Adipocyte (in vitro differentiated cells): Measurements from ENCODE around the gene ORC3.
"Not testable (repeated sequence)": the region's sequence is repeated elsewhere in the genome, so short reads cannot be mapped to it uniquely, and the experiment has no call there.

Experiments used
- DNase-seq: peaks from one replicate; pipeline ENCODE4 v3.0.0-alpha.2; 2015; ENCODE audit warnings: low read depth
- H3K27me3 ChIP-seq: replicated peaks from 2 replicates; pipeline ENCODE4 v1.7.0; 2013; ENCODE audit warnings: mild to moderate bottlenecking, low read length, moderate library complexity; ENCODE audit not compliant: control insufficient read depth, insufficient read depth
- H3K36me3 ChIP-seq: 2 replicates; pipeline ENCODE4 v1.7.0; 2013; ENCODE audit warnings: low read length, mild to moderate bottlenecking, moderate library complexity; ENCODE audit not compliant: control insufficient read depth, insufficient read depth, severe bottlenecking
- H3K4me1 ChIP-seq: 2 replicates; pipeline ENCODE4 v1.7.0; 2013; ENCODE audit warnings: mild to moderate bottlenecking, low read length, moderate library complexity; ENCODE audit not compliant: control insufficient read depth, insufficient read depth
- H3K4me3 ChIP-seq: 2 replicates; pipeline ENCODE4 v1.7.0; 2013; ENCODE audit warnings: mild to moderate bottlenecking, low read length, moderate library complexity
- H3K9ac ChIP-seq: 2 replicates; pipeline ENCODE4 v1.7.0; 2013; ENCODE audit warnings: mild to moderate bottlenecking, low read length, moderate library complexity
- H3K9me3 ChIP-seq: 2 replicates; pipeline ENCODE4 v1.7.0; 2013; ENCODE audit warnings: mild to moderate bottlenecking, low read length, moderate library complexity; ENCODE audit not compliant: control insufficient read depth

The ORC3 gene

GRCh38 chr6:87606199-87606598 lies 16.3 kb downstream of the ORC3 start:
- no peak for DNase-seq
- Histone ChIP-seq H3K9me3 (no peaks in the 10 kb centered on the region), H3K9ac (no peak overlapping the region), H3K4me1 (no peaks in the 10 kb centered on the region), H3K36me3 (peaks cover 53% of the 10 kb centered on the region), H3K27me3 (no peaks in the 10 kb centered on the region), H3K4me3 (no peak overlapping the region)

- Histone ChIP-seq H3K9me3 (no peaks in the 10 kb centered on the region), H3K27me3 (no peaks in the 10 kb centered on the region), H3K4me1 (no peaks in the 10 kb centered on the region), H3K9ac (no peak overlapping the region), H3K36me3 (peaks cover 61% of the 10 kb centered on the region), H3K4me3 (no peak overlapping the region)
- no peak for DNase-seq
Observed at GRCh38 chr6:87608802-87609201, 18.9 kb downstream of the ORC3 start.

- not testable (repeated sequence) for H3K27me3 ChIP-seq, H3K9ac ChIP-seq, H3K9me3 ChIP-seq, DNase-seq, H3K4me1 ChIP-seq, H3K4me3 ChIP-seq
- H3K36me3 ChIP-seq, result peaks cover 48% of the 10 kb centered on the region
Observed at GRCh38 chr6:87613018-87613417, 23.1 kb downstream of the ORC3 start.

- Histone ChIP-seq H3K9ac (no peak overlapping the region), H3K4me1 (peaks cover 5% of the 10 kb centered on the region), H3K9me3 (no peaks in the 10 kb centered on the region), H3K4me3 (no peak overlapping the region), H3K27me3 (no peaks in the 10 kb centered on the region), H3K36me3 (peaks cover 30% of the 10 kb centered on the region)
- no peak for DNase-seq
Observed at GRCh38 chr6:87617405-87617804, 27.5 kb downstream of the ORC3 start.

- Histone ChIP-seq H3K36me3 (peaks cover 28% of the 10 kb centered on the region), H3K9me3 (no peaks in the 10 kb centered on the region), H3K27me3 (no peaks in the 10 kb centered on the region), H3K4me1 (peaks cover 14% of the 10 kb centered on the region), H3K4me3 (no peak overlapping the region), H3K9ac (no peak overlapping the region)
- DNase-seq, result no peak
Observed at GRCh38 chr6:87618531-87618930, 28.6 kb downstream of the ORC3 start.

GRCh38 chr6:87623248-87623647 lies 33.3 kb downstream of the ORC3 start:
- Histone ChIP-seq H3K4me1 (peaks cover 12% of the 10 kb centered on the region), H3K9me3 (no peaks in the 10 kb centered on the region), H3K9ac (no peak overlapping the region), H3K27me3 (no peaks in the 10 kb centered on the region), H3K36me3 (peaks cover 18% of the 10 kb centered on the region), H3K4me3 (no peak overlapping the region)
- peak; percentile 63 for DNase-seq

- DNase-seq, result no peak
- Histone ChIP-seq H3K9me3 (no peaks in the 10 kb centered on the region), H3K9ac (no peak overlapping the region), H3K4me1 (peaks cover 31% of the 10 kb centered on the region), H3K4me3 (peak overlapping the region; percentile 38), H3K36me3 (no peaks in the 10 kb centered on the region), H3K27me3 (no peaks in the 10 kb centered on the region)
Observed at GRCh38 chr6:87628424-87628823, 38.5 kb downstream of the ORC3 start.

- peak; percentile 35 for DNase-seq
- Histone ChIP-seq H3K4me1 (peaks cover 31% of the 10 kb centered on the region), H3K9me3 (no peaks in the 10 kb centered on the region), H3K36me3 (peaks cover under 1% of the 10 kb centered on the region), H3K27me3 (no peaks in the 10 kb centered on the region), H3K9ac (peak overlapping the region; percentile 10), H3K4me3 (peak overlapping the region; percentile 38)
Observed at GRCh38 chr6:87628881-87629280, 38.9 kb downstream of the ORC3 start.

- Histone ChIP-seq H3K4me1 (peaks cover 31% of the 10 kb centered on the region), H3K4me3 (peak overlapping the region; percentile 45), H3K9ac (peak overlapping the region; percentile 47), H3K27me3 (no peaks in the 10 kb centered on the region), H3K9me3 (no peaks in the 10 kb centered on the region), H3K36me3 (peaks cover 16% of the 10 kb centered on the region)
- no peak for DNase-seq
Observed at GRCh38 chr6:87630746-87631145, 40.8 kb downstream of the ORC3 start.

GRCh38 chr6:87633851-87634250 lies 43.9 kb downstream of the ORC3 start:
- Histone ChIP-seq H3K9ac (no peak overlapping the region), H3K4me3 (no peak overlapping the region), H3K36me3 (peaks cover 40% of the 10 kb centered on the region), H3K4me1 (peaks cover 24% of the 10 kb centered on the region), H3K27me3 (no peaks in the 10 kb centered on the region), H3K9me3 (no peaks in the 10 kb centered on the region)
- DNase-seq, result no peak

- peaks cover 49% of the 10 kb centered on the region for H3K36me3 ChIP-seq
- no peak overlapping the region for H3K4me3 ChIP-seq
- no peaks in the 10 kb centered on the region for H3K27me3 ChIP-seq
- DNase-seq, result no peak
- H3K9ac ChIP-seq, result no peak overlapping the region
- H3K4me1 ChIP-seq, result peaks cover 3% of the 10 kb centered on the region
- no peaks in the 10 kb centered on the region for H3K9me3 ChIP-seq
Observed at GRCh38 chr6:87636315-87636714, 46.4 kb downstream of the ORC3 start.

GRCh38 chr6:87637106-87637505 lies 47.2 kb downstream of the ORC3 start:
- no peaks in the 10 kb centered on the region for H3K9me3 ChIP-seq
- no peak for DNase-seq
- H3K4me3 ChIP-seq, result no peak overlapping the region
- H3K27me3 ChIP-seq, result no peaks in the 10 kb centered on the region
- H3K9ac ChIP-seq, result no peak overlapping the region
- peaks cover 49% of the 10 kb centered on the region for H3K36me3 ChIP-seq
- H3K4me1 ChIP-seq, result peaks cover 6% of the 10 kb centered on the region
